ENCODE data around the gene STX16.

GRCh38 chr20:58636396-58636982 is 14.6 kb upstream of the STX16 start:
- TF ChIP-seq SIN3A (IDR thresholded peaks at IDR 0.05; ENCODE audit: borderline replicate concordance, insufficient read depth, low read length) (no peak), REST (IDR thresholded peaks at IDR 0.05; ENCODE audit: insufficient read depth in 1 of 2, low read depth in 2 of 2, low read length in 2 of 2) (no peak)

All from PFSK-1 (cell line).